A673 (cell line): ENCODE measurements around the gene STAMBPL1. TPM values are rescaled to one million over a fixed set of nuclear protein-coding genes. Genes with fewer than 3 reads are reported as not detected.

Experiments used
- BruUV-seq: library from RNA; stranded (reverse); fragments of 400-500 nt; replicated peaks from 2 replicates; lab custom pipeline; 2021; lab: Mats Ljungman, UMichigan
- CTCF ChIA-PET: fragments of 300-600 bp; sonication (Branson Sonifier 250); formaldehyde crosslinking; loops from one replicate; lab custom pipeline; 2022; ENCODE audit warnings: antibody characterized with exemption; lab: Charles Lee
- POLR2A ChIA-PET: fragments of 300-600 bp; sonication (Branson Sonifier 250); formaldehyde crosslinking; loops from one replicate; lab custom pipeline; 2022; ENCODE audit warnings: antibody characterized with exemption; ENCODE audit not compliant: low non-redundant PET; lab: Charles Lee
- DNase-seq: peaks from one replicate; pipeline ENCODE4 v3.0.0-alpha.2; 2015; ENCODE audit warnings: low spot score
- H3K27ac ChIP-seq: fragments of 200-600 bp; sonication (generic); 2 replicates; pipeline ENCODE4 v1.5.1; 2016; ENCODE audit warnings: mixed run types, low read depth, mild to moderate bottlenecking, mixed read lengths, antibody characterized with exemption, low read length; ENCODE audit not compliant: poor library complexity, severe bottlenecking
- H3K27me3 ChIP-seq: fragments of 200-600 bp; sonication (generic); replicated peaks from 2 replicates; pipeline ENCODE4 v1.6.1; 2017; ENCODE audit warnings: mixed run types, low read depth, mild to moderate bottlenecking, mixed read lengths, antibody characterized with exemption, low read length; ENCODE audit not compliant: insufficient read depth, poor library complexity
- H3K36me3 ChIP-seq: fragments of 200-600 bp; sonication (generic); 2 replicates; pipeline ENCODE4 v1.6.1; 2016; ENCODE audit warnings: mixed run types, mild to moderate bottlenecking, mixed read lengths, antibody characterized with exemption, low read length; ENCODE audit not compliant: insufficient read depth, poor library complexity, severe bottlenecking
- H3K4me1 ChIP-seq: fragments of 200-600 bp; sonication (generic); 2 replicates; pipeline ENCODE4 v1.6.1; 2017; ENCODE audit warnings: mixed run types, mild to moderate bottlenecking, mixed read lengths, antibody characterized with exemption, low read length; ENCODE audit not compliant: insufficient read depth, poor library complexity, severe bottlenecking
- H3K4me3 ChIP-seq: fragments of 200-600 bp; sonication (generic); 2 replicates; pipeline ENCODE4 v1.5.1; 2016; ENCODE audit warnings: low read depth, mixed run types, mild to moderate bottlenecking, mixed read lengths, low read length; ENCODE audit not compliant: poor library complexity, severe bottlenecking
- H3K9me3 ChIP-seq: fragments of 200-600 bp; sonication (generic); 2 replicates; pipeline ENCODE4 v1.6.1; 2016; ENCODE audit warnings: mixed run types, low read depth, mild to moderate bottlenecking, mixed read lengths, antibody characterized with exemption, low read length; ENCODE audit not compliant: poor library complexity, severe bottlenecking
- CTCF ChIP-seq: fragments of 300-800, 200-600 bp; sonication (generic); conservative IDR thresholded peaks from 2 replicates; pipeline ENCODE4 v1.5.1; 2017; ENCODE audit warnings: low read depth, mild to moderate bottlenecking, antibody characterized with exemption, low read length, moderate library complexity, mixed read lengths
- EZH2 ChIP-seq: fragments of 200-600 bp; sonication (generic); IDR thresholded peaks from 2 replicates; pipeline ENCODE4 v1.6.1; 2017; ENCODE audit warnings: borderline replicate concordance, low read depth, mild to moderate bottlenecking, mixed read lengths, antibody characterized with exemption, low read length; ENCODE audit not compliant: poor library complexity, severe bottlenecking
- intact Hi-C: fragments of 100-400 bp; cut with micrococcal nuclease; formaldehyde crosslinking; loops from one replicate; pipeline ENCODE4 v1.10.0; 2022; ENCODE audit not compliant: unreplicated experiment
- total RNA-seq: library from RNA; stranded (reverse); gene quantifications from 2 replicates; pipeline ENCODE4 v1.2.3, GENCODE V29; 2021

The STAMBPL1 gene
- total RNA-seq, 1 experiment from 2014 or later, result 71.8 TPM

- no peak for DNase-seq
- no peaks in the 10 kb centered on the region for H3K9me3 ChIP-seq
- no peaks in the 10 kb centered on the region for H3K36me3 ChIP-seq
- no peak overlapping the region for H3K4me3 ChIP-seq
- ChIA-PET CTCF (no interaction called here), POLR2A (no interaction called here)
- TF ChIP-seq EZH2 (no peak), CTCF (no peak)
- intact Hi-C loops, result no loop called here
- H3K27ac ChIP-seq, result no peak overlapping the region
- no TSS peak for BruUV-seq
- H3K27me3 ChIP-seq, result no peaks in the 10 kb centered on the region
- H3K4me1 ChIP-seq, result peaks cover 11% of the 10 kb centered on the region
Observed at GRCh38 chr10:88963318-88963717, 83.3 kb downstream of the STAMBPL1 start.

GRCh38 chr10:88964360-88964759, 84.3 kb downstream of the STAMBPL1 start:
- Histone ChIP-seq H3K27ac (peak overlapping the region; percentile 47), H3K4me3 (no peak overlapping the region), H3K9me3 (no peaks in the 10 kb centered on the region), H3K4me1 (peaks cover 11% of the 10 kb centered on the region), H3K36me3 (no peaks in the 10 kb centered on the region), H3K27me3 (no peaks in the 10 kb centered on the region)
- CTCF ChIA-PET, result no interaction called here
- DNase-seq, result no peak
- TF ChIP-seq CTCF (no peak), EZH2 (no peak)
- intact Hi-C loops, result no loop called here
- BruUV-seq, result no TSS peak
- POLR2A ChIA-PET, result no interaction called here

DNA sequence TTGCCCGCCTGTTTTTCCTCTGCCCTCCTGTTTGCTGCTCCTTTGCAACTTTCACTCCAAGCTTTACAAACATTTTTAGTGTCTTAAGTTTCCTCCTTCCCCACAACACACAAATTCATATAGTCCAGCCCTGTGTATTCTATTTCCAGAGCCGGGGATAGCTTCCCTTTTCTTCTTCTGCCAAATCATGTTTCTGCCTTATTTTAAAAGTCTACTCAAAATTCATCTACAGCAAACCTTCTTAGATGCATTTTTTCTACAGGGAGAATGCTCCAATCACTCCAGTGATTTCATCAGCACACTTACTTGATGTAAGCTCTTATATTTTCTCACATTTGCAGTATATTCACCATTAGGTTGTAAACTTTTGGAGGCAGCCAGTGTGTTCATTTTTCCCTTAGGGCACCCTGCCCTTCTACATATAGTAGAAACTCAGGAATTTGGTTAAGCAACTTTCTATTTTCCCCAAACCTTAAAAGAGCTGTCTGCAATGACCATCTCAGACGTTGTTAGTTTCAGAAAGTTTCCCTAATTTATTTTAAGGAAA, 84.9 kb downstream of the STAMBPL1 start:
- H3K9me3 ChIP-seq, result no peaks in the 10 kb centered on the region
- H3K36me3 ChIP-seq, result no peaks in the 10 kb centered on the region
- BruUV-seq, result no TSS peak
- H3K27me3 ChIP-seq, result no peaks in the 10 kb centered on the region
- intact Hi-C loops, result no loop called here
- peak overlapping the region; percentile 47 for H3K27ac ChIP-seq
- H3K4me3 ChIP-seq, result no peak overlapping the region
- H3K4me1 ChIP-seq, result peaks cover 11% of the 10 kb centered on the region
- TF ChIP-seq EZH2, result no peak
- TF ChIP-seq CTCF, result no peak
- CTCF ChIA-PET, result no interaction called here
- no peak for DNase-seq
- POLR2A ChIA-PET, result no interaction called here
